ENCODE measurements around the gene RPL27A.

DNA sequence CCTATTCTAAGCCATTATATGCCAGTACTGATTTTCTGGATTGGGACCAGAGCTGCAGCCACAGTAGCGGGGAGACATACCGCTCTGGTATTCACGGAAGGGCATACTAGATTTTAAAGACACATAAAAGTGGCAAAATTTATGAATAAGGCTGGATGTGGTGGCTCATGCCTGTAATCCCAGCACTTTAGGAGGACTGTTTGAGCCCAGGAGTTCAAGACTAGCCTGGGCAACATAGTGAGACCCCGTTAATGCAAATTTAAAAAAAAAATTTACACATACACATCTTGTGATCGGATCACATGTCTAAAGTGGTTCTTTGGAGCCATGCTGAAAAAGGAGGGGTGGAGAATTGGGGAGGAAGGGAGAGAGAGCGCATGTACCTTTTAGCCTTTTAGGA lies 9.0 kb downstream of the RPL27A start:
- TF ChIP-seq, protein P1, sequence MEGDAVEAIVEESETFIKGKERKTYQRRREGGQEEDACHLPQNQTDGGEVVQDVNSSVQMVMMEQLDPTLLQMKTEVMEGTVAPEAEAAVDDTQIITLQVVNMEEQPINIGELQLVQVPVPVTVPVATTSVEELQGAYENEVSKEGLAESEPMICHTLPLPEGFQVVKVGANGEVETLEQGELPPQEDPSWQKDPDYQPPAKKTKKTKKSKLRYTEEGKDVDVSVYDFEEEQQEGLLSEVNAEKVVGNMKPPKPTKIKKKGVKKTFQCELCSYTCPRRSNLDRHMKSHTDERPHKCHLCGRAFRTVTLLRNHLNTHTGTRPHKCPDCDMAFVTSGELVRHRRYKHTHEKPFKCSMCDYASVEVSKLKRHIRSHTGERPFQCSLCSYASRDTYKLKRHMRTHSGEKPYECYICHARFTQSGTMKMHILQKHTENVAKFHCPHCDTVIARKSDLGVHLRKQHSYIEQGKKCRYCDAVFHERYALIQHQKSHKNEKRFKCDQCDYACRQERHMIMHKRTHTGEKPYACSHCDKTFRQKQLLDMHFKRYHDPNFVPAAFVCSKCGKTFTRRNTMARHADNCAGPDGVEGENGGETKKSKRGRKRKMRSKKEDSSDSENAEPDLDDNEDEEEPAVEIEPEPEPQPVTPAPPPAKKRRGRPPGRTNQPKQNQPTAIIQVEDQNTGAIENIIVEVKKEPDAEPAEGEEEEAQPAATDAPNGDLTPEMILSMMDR (IDR thresholded peaks at IDR 0.05), result no peak
- TF ChIP-seq POLR2A (IDR thresholded peaks at IDR 0.05), result no peak

Measured in testis (tissue), 2 donors.